Embryonic facial prominence (tissue), 1 donor: ENCODE measurements around the gene DACH1.

ENCODE experiments used
- DNase-seq: peaks from one replicate; pipeline ENCODE4 v3.0.0-alpha.2; 2016; ENCODE audit errors: extremely low spot score

Gene DACH1

DNA sequence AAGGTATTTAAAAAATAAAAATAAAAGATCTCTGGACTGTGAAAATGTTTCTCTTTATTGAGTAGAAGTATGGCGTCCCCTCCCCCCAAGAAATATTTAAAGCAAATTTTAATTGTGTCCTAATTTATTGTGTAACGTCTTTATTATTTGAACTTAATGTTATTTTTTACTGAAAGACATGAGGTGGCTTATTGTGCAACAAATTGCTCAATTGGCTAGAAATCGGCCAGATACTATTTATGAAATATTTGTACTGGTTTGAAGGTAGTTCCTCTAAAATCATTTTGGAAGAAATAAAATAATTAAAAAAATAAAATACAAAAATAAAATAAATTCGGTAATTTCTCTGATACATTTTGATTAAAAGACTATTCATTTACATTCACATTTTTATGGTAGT lies 162.3 kb downstream of the DACH1 start:
- DNase-seq, result no peak

DNA sequence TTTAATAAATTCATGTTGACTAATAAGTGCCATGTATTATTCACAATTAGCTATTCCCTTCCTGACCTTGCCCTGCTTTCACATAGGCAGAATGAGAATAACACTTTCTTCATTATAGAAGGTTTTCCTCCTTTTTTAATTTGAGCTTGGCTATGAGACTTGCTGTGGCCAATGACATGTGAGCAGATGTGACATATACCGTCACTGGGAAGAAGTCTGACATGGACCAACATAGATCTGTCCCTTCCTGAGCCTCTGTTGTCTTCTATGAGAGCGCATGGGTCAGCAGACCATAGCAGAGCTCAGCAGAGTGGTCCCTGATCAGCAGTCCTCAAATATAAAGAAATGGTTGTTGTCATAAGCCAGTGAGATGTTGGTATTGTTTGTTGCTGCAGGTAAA lies 163.9 kb downstream of the DACH1 start:
- DNase-seq, result no peak

DNA sequence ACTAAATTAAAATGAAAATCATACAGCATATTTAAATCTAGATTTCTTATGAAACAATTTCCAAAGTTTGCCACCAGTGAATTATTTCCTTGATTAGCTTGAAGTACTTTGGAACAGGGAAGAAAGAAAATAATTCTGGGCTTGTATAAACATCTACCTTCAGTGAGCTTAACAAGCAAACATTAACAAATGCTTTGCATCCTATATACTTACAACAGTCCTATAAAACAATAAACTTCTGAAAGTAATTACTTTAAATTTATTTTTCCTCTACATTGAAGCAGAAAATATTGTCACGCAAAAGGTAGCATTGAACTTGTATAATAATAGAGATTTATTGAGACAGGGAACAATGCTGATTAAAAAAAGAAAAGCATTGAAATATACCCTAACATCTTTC lies 164.8 kb downstream of the DACH1 start:
- no peak for DNase-seq

DNA sequence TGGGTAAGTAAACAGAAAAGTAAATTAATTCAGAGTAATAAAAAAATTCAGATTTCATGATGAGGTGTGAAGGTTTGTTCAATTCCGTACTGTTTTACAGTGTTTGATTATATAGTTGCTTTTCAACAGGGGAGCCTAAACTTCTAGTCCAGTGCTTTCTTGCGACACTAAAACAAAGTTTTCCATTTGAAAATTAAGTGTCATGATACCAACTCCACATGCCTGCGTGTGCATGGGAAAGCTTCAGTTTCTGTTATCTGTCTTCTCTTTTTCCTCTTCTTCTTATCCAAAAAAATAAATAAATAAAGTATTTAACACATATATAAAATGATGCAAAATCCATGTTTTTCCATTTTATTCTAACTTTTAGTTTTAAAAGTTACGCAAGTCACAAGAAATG lies 165.3 kb downstream of the DACH1 start:
- no peak for DNase-seq

DNA sequence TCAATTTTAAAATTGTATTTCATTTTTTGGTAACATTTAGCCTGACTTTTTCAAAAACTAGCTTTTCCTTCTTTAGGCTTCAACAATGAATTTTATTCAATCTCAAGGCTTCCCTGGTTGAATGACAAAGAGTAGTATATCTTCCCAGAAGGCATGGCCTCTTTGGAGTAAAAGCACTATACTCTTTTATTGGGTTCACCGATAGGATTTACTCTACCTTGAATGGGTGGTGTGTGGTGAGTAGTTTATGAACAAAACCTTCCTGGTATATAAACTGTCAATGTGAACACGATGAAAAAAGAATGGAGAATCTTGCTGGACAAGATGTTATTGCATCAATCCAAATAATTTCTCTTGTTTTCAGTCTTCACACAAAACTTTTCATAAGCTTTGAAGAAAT lies 167.7 kb downstream of the DACH1 start:
- DNase-seq, result no peak

DNA sequence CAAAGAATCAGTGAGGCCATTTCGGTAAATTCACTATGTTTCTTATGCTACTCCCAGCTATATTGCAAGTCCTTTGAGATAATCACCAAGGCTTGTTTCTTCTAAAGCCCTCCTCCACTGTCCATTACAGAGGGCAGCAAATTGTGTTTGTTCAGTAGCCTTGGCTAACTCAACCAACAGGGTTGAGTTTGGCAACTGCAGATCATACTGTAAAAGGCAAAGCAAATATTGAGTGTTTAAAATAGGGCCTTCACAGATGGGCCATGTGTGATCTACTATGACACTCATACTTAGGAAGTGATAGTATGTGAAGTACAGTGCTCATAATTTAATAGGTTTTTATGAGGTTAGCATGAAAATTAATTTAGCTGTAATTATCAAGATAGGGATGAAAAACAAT lies 171.3 kb downstream of the DACH1 start:
- DNase-seq, result no peak

DNA sequence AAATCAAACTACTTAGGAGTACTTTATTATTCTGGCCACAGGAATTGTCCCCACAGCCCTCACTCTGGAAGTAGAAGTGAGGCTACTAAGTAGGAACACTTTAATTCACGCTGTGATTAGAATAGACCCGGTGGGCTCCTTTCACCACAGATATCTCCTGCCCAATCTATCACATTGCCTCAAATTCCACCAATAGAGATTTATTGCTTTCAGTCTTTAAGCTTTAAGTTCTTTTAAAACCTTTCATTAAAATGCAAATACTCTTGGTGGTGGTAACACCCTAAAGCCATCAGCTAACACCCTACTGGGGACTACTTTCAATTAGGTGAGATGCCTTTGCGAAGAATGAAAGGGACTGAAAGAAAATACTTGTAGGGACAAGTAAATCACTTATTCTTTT lies 181.9 kb downstream of the DACH1 start:
- no peak for DNase-seq

DNA sequence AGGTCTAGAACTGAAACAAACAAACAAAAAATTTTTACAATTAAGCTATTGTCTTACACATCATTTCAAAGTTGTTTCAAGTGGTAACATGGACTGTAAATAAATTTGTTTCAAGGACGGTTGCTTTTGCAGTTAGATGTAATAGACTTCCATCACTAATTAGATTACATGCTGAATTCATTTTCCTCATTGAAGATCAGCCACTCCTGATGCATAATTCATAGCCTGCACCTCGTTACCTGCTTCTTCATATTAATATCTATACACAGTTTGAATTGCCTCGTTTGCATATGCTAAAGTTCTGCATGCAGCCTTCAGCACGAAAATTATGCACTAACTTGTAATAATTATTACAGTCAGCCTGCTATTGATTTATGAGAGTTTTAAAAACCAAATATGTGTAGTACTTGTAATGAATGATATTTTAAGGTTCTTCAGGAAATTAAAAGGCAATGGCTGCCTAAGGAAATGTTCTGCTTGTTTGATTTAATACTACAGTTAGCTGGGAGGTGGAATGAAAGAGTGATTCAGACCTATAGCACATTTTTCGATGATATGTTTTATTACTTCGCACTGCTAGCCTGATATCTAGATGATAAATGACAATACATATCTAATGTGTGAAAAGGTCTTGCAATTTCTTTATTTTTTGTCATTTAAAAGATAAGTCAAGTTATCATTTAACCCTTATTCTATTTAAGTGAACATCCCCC lies 184.9 kb downstream of the DACH1 start:
- DNase-seq, result no peak

DNA sequence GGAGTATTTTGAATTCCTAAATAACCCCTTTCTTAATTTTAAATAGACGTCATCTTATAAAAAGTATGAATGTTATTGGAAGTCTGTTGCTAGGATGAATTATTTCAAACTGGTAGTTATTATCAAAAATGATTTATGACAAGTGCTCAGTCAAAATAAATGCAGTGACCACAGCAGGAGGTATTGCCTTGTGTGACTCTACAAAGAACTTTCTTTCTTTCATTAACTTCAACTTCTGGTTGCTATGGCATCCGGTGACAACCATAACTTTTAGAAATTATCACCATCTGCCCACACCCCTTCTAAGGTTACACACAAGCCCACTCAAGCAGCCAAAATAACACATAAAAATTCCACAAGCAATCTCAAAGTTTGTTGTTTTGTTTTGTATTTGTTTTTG lies 189.9 kb downstream of the DACH1 start:
- no peak for DNase-seq

DNA sequence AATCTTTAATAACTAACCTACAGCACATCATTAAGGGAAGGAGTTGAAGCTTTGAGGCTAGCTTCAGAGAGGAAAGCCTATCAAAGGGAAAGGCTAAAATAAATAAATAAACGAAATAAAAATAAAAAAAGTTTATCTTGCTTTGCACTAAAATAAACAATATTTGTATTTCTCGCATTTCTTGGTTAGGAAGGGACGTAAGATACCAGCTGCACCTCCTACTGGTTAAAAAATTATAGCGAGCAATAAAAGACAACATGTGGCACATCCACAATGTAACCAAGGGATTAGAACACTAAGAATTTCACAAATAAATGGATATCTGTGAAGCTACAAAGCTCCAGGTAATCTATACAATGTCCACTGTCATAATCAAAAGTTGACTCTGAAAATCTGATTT lies 194.5 kb downstream of the DACH1 start:
- DNase-seq, result no peak

DNA sequence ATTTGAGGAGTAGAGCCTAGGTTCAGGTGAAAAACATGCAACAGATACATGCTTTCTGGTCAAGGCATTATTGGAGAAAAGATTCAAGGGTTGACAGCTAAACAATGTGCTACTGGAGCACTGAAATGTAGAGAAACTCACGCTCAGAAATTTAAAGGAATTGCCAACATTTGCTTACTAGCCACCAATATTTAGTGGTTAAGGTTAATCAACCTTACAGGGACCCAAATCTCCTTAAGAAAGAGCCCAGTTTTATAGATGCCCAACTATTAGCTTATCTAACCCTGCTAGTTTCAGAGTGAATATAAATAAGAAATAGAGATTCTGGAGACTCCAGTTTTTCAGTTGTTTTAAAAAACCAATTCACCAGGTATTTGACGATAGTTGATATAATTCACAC lies 203.6 kb downstream of the DACH1 start:
- no peak for DNase-seq

DNA sequence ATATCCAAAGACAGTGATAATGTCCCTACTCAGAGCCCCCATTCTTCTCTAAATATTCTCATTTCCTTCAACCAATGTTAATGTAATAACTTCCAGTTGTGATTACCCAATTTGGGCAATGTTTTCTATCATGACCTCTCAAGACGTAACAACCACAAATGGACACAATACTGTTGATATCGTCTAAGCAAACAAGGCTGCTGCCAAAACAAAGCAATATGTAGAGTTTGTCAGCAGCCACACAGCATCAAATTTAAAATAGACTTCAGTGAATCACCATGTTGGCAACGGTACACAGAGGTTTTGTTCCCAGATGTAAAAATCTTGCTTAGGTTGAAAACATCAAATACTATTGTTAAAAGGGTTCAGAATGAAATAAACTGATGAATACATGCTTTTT lies 205.1 kb downstream of the DACH1 start:
- DNase-seq, result no peak

DNA sequence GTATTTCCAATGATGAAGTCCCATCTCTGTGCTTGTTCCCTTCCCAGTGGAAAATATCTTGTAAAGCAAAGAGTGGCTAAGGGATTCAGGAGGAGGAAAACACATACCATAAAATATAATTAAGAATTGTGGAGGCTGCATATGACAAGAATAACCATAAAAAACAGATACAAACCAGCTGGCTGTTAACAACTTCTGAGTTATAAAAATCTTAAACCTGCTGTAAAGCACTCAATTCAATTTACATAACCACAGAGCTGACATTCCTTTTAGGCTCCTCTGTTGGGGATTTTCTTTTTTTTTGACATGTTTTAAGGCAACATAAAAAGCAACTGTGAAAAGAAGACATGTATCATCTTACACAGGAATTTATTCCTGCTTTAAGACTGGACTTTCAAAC lies 207.6 kb downstream of the DACH1 start:
- DNase-seq, result no peak

DNA sequence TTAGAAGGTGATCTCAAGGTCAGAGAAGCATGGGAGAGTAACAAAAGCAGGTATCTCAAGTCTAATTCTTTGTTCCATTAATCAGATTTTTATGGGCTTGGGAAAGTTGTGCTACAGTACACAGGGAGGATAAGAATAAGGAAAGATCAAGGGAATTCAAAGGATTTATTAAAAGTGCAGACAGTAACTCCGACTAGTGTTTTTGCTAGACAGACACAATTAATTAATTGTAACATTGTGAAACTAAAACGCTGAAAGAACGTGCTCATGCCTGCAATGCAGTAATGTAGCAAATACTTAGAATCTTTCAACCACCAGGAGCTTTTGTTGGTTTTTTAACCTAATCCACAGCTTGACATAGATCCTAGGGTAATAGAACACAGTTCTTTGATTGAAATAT lies 221.5 kb downstream of the DACH1 start:
- DNase-seq, result no peak

DNA sequence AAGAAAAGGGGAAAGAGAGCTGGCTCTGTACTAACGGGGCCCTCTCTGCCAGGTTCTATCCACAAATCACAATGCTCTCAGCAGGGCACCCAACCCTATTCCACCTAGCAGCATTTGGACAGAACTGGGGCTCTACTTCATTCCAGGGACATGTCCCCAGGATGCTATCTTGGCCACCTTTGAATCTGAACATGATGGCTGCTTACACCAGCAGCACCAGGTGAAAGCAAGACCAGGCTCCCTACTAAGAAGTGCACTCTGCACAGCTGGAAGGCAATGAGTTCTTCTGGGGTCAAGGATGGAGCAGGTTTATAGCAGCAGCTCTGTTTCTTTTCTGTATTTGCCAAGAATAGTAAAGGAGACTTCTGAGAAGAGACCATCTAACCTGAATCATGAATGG lies 222.4 kb downstream of the DACH1 start:
- DNase-seq, result no peak

DNA sequence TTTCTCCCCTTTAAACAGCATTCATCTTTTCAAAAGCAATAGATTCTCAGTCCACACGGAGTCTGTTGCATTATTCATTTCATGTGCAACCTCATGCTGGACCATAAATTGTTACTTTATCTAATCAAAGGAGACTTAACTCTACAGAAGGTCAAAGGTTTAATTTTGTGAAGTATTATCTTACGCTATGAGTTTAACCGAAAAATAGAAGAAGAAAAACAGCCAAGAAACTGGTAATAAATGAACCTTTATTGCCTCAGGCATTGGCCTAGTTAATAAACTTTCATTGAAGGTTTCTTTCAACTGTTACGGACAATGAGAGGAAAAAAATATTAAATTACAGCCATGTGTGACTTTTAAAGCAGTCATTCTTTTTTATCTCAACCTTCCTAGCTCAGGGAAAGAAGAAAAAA lies 223.6 kb downstream of the DACH1 start:
- no peak for DNase-seq

DNA sequence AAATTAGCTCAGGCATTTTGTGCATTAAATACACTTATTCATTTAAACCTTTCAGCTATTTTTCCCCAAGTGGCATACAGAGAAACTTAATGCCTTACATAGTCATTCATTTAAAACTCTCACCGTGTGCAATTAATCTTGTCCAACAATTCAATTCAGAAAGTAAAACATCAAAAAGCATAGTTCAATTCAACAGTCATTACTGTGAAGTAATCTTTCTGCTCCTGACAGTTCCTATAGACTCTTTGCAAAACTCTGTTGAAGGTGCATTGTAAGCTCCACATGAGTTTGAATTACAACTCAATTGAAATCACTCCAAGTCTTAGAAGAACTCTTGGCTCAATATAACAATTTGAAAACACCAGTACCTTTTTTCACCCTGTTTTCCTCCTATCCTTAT lies 228.3 kb downstream of the DACH1 start:
- no peak for DNase-seq

DNA sequence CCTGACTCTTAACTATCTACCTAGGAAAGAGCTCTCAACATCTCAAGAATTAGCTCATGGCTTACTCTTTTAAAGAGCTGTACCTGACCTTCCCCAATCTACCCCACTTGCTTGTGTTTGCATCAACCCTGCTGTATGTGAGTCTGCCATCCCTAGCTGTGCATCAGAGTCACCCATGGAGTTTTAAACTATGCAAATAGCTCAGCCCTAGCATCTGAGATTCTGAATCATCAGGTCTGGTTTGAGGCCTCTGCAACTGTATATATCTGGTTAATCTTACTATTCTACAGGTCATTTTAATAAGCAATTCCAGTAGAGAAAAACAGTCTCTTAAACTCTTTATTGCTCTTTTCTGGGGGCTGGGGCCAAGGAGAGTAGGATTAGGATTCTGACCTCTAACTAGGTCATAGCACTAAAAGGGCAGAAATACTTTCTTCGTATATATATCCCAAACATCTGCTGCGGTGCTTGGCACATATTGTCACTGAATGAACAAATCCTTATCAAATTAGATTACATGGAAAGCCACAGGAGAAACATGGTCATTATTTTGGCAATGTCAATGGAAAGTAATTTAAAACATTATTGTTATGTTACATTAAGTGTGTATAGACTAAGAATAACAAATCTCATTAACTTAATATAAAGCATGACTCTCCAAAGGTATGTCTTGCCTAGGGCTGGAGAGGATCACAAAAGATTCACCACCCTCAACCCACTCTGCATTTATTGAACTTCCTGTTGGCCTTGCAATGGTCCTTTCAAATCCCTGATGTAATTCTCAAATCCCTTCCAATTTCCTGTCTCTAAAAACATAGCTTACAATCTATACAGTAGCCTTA lies 232.2 kb downstream of the DACH1 start:
- DNase-seq, result no peak

DNA sequence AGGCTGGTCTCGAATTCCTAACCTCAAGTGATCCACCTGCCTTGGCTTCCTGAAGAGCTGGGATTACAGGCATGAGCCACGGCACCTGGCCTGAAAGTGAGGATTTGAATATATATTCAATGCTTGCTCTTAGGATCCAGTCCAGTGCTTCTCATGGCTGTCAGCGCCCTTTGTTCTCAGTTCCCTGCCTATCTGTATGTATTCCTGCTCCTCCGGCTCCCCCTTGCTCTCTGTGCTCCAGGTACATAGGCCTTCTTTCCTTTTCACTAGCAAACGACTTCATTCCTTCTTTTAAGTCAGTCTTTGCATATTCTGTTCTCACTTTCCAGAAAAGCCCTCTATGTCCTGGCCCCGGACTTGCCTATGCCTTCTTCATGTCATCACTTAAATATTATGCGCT lies 232.8 kb downstream of the DACH1 start:
- no peak for DNase-seq

DNA sequence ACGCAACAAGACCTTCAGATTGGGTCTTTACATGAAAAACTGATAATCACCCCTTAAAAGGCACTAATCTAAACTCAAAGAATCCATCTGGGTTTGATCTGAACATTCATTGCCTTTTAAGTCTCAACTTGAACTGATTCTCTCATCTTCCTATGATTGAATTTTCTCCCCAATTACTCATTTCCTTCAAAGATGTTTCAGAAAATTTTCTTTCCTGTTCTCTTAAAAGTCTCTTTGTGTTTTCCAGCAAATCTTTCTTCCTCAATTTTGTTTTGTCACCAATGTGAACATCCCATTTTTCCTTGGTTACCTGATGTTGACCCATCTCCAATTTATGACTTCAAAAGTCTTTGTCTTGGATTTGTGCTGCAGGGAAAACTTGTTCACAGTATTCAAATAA lies 234.3 kb downstream of the DACH1 start:
- DNase-seq, result no peak

DNA sequence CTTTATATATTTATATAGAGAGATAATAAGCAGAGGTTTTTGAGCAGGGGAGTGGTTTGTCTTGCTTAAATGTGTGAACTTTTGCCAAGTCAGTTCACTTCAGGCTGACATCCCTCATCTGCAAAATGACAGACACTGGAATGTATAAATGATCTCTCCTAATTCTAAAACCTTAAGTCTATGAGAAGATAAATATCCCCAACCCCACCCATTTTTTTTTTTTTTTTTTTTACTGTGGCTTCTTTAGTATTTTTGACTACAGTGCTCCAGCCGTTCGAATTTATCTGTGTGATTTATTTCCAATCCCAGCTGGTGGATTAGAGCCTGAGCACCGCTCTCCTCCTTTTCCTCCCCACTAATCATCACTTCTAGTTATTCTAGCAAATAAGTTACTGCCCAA lies 234.8 kb downstream of the DACH1 start:
- no peak for DNase-seq

DNA sequence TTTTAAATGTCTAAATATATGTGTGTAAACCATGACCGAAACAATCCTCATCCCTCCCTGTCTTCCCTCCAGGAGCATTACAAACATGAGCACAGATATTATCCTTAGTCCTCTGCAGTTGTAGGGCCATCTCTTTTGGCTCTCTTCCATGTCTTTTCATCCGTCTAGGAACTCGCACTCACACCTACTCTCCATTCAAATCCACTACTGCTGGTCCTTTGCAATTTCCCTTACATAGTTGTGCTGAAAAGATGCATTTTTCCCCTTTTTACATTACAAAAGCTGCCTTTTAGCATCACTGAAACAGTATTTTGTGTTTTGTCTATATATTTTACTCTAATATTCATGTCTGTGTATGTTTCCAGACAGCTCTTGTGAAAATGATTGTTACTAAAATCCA lies 237.8 kb downstream of the DACH1 start:
- no peak for DNase-seq

DNA sequence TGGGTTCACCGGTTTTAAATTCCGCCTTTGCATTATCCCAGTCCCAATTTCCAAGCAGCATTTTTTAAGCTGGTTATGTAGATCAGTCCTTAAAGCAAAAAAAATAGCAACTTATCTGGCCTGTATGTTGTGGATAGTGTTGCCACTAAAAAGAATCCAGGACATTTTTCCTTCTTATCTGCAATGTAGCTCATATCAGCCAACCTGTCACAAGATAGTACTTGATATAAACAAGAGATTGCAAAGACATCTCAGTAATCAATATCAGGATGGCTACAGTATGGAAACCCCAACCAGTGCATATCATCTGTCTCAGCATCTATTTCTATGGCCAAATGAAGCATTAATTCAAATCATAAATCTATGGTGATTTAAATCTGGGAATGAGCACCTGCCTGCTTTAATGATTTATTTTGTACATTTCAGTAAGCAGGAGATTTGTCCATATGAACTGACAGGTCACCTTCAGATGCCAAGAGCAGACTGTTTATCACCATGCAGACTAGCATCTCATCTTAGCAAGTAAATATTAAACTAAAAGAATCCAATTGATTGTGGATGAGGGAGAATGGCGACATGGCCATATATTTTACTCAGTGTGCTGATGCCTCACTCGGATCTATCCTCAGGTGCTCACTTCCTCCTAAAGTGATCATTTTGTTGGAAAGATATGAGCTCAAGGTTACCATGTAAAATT lies 240.4 kb downstream of the DACH1 start:
- DNase-seq, result no peak
